Measurements from ENCODE around the gene HRH1.
"Not testable (repeated sequence)": the region's sequence is repeated elsewhere in the genome, so short reads cannot be mapped to it uniquely, and the experiment has no call there.

HRH1 gene

GRCh38 chr3:11250902-11251806, 96.9 kb downstream of the HRH1 start:
- Mint-ChIP-seq H3K4me3 (no peak overlapping the region), H3K27me3 (peaks cover 9% of the 10 kb centered on the region), H3K4me1 (peaks cover 6% of the 10 kb centered on the region), H3K27ac (peak overlapping the region; percentile 29 to 74), H3K9me3 (no peaks in the 10 kb centered on the region)
- ATAC-seq (peak; percentile 37), DNase-seq (no peak)

GRCh38 chr3:11251807-11252176, 97.5 kb downstream of the HRH1 start:
- Mint-ChIP-seq H3K27me3 (peaks cover 9% of the 10 kb centered on the region), H3K9me3 (no peaks in the 10 kb centered on the region), H3K4me3 (no peak overlapping the region), H3K4me1 (peaks cover 6% of the 10 kb centered on the region), H3K27ac (peak overlapping the region in 1 of 2 donors; percentile 74)
- no peak for DNase-seq
- no peak for ATAC-seq

DNA sequence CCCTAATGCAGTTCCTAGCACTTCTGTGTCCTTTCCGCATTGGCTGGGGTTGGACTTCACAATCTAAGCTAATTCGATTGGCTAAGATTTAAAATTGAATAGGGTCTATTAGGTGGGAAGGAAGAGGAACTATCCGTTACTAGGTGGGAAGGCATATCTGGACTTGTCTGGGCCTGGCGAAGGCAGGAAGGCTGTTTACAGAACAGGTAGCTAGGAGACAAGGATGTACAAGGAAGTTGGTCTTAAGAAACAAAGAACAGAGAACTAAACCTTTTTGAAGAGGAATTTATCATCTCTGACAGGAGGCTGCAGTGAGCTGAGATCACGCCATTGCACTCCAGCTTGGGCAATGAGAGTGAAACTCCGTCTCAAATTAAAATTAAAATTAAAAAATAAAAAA, 100.6 kb downstream of the HRH1 start:
- ATAC-seq (no peak), DNase-seq (no peak)
- no peak overlapping the region for H3K4me3 Mint-ChIP-seq
- peaks cover 6% of the 10 kb centered on the region for H3K4me1 Mint-ChIP-seq
- H3K27ac Mint-ChIP-seq: peak overlapping the region in 1 of 2 donors; percentile 8
- H3K9me3 Mint-ChIP-seq: no peaks in the 10 kb centered on the region
- H3K27me3 Mint-ChIP-seq: peaks cover 9% of the 10 kb centered on the region

- not testable (repeated sequence) for H3K4me1 Mint-ChIP-seq, H3K27me3 Mint-ChIP-seq, H3K9me3 Mint-ChIP-seq, DNase-seq, ATAC-seq, H3K4me3 Mint-ChIP-seq, H3K27ac Mint-ChIP-seq
These were observed 101.2 kb downstream of the HRH1 start for GRCh38 chr3:11255537-11255936.

DNA sequence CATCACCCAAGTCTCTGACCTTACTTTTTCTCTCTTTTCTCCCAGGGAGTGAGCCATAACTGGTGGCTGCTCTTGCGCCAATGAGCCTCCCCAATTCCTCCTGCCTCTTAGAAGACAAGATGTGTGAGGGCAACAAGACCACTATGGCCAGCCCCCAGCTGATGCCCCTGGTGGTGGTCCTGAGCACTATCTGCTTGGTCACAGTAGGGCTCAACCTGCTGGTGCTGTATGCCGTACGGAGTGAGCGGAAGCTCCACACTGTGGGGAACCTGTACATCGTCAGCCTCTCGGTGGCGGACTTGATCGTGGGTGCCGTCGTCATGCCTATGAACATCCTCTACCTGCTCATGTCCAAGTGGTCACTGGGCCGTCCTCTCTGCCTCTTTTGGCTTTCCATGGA, 104.7 kb downstream of the HRH1 start:
- no peak overlapping the region for H3K4me3 Mint-ChIP-seq
- ATAC-seq: no peak
- no peaks in the 10 kb centered on the region for H3K4me1 Mint-ChIP-seq
- H3K27me3 Mint-ChIP-seq: peaks cover 14% of the 10 kb centered on the region
- no peak for DNase-seq
- no peaks in the 10 kb centered on the region for H3K9me3 Mint-ChIP-seq
- H3K27ac Mint-ChIP-seq: no peak overlapping the region

GRCh38 chr3:11260460-11260859, 106.2 kb downstream of the HRH1 start:
- Mint-ChIP-seq H3K27ac (peak overlapping the region in 1 of 2 donors; percentile 35), H3K4me1 (no peaks in the 10 kb centered on the region), H3K27me3 (peaks cover 17% of the 10 kb centered on the region), H3K9me3 (no peaks in the 10 kb centered on the region), H3K4me3 (no peak overlapping the region)
- ATAC-seq (no peak), DNase-seq (no peak)

- DNase-seq: no peak
- Mint-ChIP-seq H3K9me3 (no peaks in the 10 kb centered on the region), H3K27me3 (peaks cover 7% of the 10 kb centered on the region), H3K4me3 (no peak overlapping the region), H3K4me1 (peaks cover 17% of the 10 kb centered on the region), H3K27ac (no peak overlapping the region)
- no peak for ATAC-seq
These were observed 114.7 kb downstream of the HRH1 start for GRCh38 chr3:11269007-11269406.

DNA sequence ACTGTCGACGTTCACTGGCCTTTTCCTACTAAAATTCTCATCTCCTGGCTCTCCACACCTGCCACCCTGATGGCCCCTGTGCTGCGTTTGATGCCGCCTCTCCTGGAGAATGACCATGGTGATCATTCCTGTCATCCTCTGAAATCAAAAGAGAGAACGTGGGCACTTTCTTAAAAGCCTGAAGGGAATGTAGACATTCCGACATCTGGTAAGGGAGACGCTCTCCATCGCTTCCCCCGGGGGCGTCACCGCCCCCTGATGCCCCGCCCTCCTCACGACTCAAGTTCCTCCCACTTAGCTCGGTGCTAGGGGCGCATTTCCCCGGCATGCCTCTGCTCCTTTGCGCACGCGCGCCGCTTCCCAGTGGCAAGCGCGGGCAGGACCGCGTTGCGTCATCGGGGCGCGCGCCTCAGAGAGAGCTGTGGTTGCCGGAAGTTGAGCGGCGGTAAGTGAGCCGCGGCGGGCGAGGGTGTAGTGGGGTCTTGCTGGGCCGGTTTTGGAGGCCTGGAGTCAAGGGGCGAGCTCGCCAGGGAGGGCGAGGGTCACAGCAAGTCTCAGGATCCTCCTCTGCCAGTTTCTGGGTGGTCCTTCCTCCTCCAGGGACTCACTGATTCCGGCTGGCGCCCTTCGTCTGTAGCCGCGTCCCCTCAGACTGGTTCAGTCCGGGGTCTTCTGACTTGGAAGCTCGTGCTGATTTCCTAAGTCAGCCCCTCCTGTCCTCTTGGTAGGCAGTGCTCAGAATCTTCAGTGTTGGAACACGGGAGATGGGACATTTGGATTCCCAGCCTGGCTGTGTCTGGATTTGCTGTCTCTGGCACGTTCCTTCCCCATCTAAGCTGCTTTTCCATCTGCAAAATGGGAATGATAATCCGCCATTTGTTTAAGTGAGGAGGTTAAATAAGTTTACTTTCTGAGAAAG, 118.0 kb downstream of the HRH1 start, which contains the start of gene ATG7:
Gene ATG7 (plus strand): TSS at position 412 of the 919 bp plus-strand sequence. CDS start 26,299 bp downstream, outside the sequence.
- Mint-ChIP-seq H3K4me3 (peak within 1 kb of the TSS; percentile 89 to 95), H3K27ac (peak within 1 kb of the TSS; percentile 97 to 99), H3K27me3 (no peaks in the 10 kb centered on the region), H3K9me3 (no peaks in the 10 kb centered on the region), H3K4me1 (peaks cover 40% of the 10 kb centered on the region)
- peak; percentile 98 for ATAC-seq
- DNase-seq: peak; percentile 96 to 97

DNA sequence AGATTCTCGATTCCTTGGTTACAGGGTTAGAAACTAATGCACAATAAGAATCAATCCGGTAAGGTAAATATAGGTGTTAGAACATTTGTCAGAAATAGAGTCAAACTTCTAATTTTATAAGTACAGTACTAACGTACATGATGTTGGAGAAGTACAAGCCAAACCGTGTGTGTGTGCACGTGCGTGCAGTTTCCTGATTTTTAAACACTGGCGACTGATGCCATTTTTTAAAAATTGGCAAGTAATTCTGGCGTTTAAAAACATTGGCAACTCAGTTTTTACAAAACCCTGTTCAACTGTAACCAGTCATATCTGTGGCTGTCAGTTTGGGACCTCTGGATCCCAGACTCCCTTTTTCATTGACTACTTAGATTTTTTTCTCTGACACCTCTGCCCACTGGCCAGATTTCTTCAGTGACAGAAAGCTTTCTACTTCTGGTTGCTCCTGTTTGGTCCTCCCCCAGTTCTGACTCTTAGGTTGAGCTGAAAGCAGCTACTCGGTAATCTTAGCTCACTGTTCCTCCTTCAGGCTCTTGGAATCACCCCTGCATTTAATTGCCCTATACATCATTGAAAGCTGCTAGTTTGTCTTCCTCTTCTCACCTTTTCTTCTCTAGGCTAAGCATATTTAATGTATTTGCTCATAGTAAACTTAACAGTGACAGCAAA, 118.7 kb downstream of the HRH1 start:
- peak overlapping the region; percentile 97 to 99 for H3K27ac Mint-ChIP-seq
- H3K27me3 Mint-ChIP-seq: no peaks in the 10 kb centered on the region
- peaks cover 42% of the 10 kb centered on the region for H3K4me1 Mint-ChIP-seq
- ATAC-seq (no peak), DNase-seq (no peak)
- H3K4me3 Mint-ChIP-seq: peak overlapping the region; percentile 89 to 95
- no peaks in the 10 kb centered on the region for H3K9me3 Mint-ChIP-seq

GRCh38 chr3:11273891-11274291, 119.6 kb downstream of the HRH1 start:
- H3K27me3 Mint-ChIP-seq: no peaks in the 10 kb centered on the region
- H3K27ac Mint-ChIP-seq: no peak overlapping the region
- DNase-seq (no peak), ATAC-seq (no peak)
- H3K4me1 Mint-ChIP-seq: peaks cover 49% of the 10 kb centered on the region
- H3K4me3 Mint-ChIP-seq: peak overlapping the region; percentile 89 to 95
- H3K9me3 Mint-ChIP-seq: no peaks in the 10 kb centered on the region

DNA sequence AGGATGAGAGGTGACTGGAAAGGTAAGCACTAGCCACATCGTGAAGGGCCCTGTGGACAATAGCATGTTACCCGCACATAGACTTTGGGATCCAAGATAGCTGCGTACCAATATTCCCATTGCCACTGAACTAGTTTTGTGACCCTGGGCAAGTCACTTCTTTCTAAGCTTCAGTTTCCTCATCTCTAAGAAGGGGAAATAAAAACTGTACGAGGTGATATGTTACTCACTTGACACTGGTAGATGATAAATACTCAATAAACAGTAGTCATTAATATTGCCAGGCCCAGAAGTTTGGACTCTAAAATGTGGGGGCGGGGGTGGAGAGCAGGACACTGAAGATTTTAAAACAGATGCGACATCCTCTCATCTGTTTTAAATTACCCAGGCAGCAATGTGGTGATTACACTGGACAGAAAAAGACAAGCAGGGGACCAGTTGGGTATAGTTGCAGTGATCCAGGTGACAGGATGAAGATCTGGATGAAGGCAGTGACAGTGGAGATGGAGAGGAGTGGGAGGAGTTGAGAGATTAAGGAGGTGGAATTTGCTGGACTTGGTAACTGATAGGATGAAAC, 120.4 kb downstream of the HRH1 start:
- DNase-seq: no peak
- Mint-ChIP-seq H3K4me1 (peaks cover 50% of the 10 kb centered on the region), H3K9me3 (no peaks in the 10 kb centered on the region), H3K4me3 (peak overlapping the region in 1 of 2 donors; percentile 12), H3K27me3 (no peaks in the 10 kb centered on the region), H3K27ac (no peak overlapping the region)
- ATAC-seq: no peak

DNA sequence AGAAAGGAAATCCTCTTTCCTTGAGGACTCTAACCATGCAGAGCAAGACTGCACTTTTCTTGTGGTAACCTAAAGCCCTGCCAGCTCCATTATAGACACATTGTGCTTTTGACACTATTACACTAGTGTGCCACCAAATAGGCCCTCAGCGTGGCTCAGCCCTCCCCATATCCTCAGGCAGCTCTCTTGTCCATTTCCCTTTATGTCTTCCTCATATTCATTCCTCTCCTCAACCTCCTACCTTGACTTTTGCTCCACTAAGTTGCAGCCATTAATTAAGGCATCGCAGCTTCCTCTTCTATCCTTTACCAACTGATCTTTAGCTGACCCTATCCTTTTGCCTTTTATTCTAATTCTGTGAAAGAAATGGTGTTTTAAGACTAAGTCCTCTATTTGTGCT, 121.6 kb downstream of the HRH1 start:
- no peaks in the 10 kb centered on the region for H3K9me3 Mint-ChIP-seq
- H3K27ac Mint-ChIP-seq: no peak overlapping the region
- H3K4me3 Mint-ChIP-seq: no peak overlapping the region
- no peaks in the 10 kb centered on the region for H3K27me3 Mint-ChIP-seq
- DNase-seq (no peak), ATAC-seq (no peak)
- peaks cover 50% of the 10 kb centered on the region for H3K4me1 Mint-ChIP-seq

DNA sequence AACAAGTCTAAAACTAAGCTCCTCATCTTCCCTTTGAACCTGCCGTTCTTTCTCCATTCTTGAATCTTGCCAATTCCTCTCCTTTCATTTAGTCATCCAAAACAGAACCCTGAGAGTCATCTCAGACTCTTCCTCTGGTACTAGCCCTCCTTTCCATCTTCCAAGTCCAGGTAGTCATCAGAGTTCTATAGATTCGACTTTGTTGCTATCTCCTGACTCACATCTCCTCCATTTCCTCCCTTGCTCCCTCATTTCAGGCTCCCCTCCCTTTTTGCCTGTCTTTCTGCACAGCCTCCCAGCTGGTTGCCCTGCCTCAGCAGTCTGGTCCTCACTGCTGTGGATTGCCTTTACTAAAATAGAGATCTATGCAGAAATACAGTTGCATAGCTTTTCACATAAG, 122.6 kb downstream of the HRH1 start:
- H3K4me1 Mint-ChIP-seq: peaks cover 48% of the 10 kb centered on the region
- H3K27ac Mint-ChIP-seq: no peak overlapping the region
- ATAC-seq: no peak
- no peak overlapping the region for H3K4me3 Mint-ChIP-seq
- no peaks in the 10 kb centered on the region for H3K9me3 Mint-ChIP-seq
- H3K27me3 Mint-ChIP-seq: no peaks in the 10 kb centered on the region
- no peak for DNase-seq

GRCh38 chr3:11282250-11283138, 128.2 kb downstream of the HRH1 start:
- Mint-ChIP-seq H3K27ac (no peak overlapping the region), H3K4me1 (peaks cover 23% of the 10 kb centered on the region), H3K27me3 (no peaks in the 10 kb centered on the region), H3K4me3 (no peak overlapping the region), H3K9me3 (no peaks in the 10 kb centered on the region)
- ATAC-seq (no peak), DNase-seq (no peak)

Measured in stimulated activated naive CD8-positive, alpha-beta T cell treated with anti-CD3 and anti-CD28 coated beads, Interleukin-15, amount 100 ng/mL, for 72 hours (primary cell).